HepG2 (cell line): ENCODE results near the gene PHF19. TPM values are rescaled to one million over a fixed set of nuclear protein-coding genes. Genes with fewer than 3 reads are reported as not detected.

Experiments used
- ATAC-seq: fragments of 200-7000 bp; cut with Tn5 transposase; 3 replicates; pipeline ENCODE4 v1.9.1; 2020; ENCODE audit warnings: mild to moderate bottlenecking, moderate library complexity
- BruUV-seq: library from RNA; stranded (reverse); fragments of 400-500 nt; replicated peaks from 2 replicates; lab custom pipeline; 2021; lab: Mats Ljungman, UMichigan
- CTCF ChIA-PET: fragments of 300-600 bp; formaldehyde crosslinking; extraction: SDS; loops from one replicate; lab custom pipeline; 2021; ENCODE audit warnings: low total read pairs, inconsistent platforms, low intra/inter-chr PET ratio; lab: Yijun Ruan, JAX
- POLR2A ChIA-PET: fragments of 350-600 bp; sonication (Branson Sonifier 250); formaldehyde crosslinking; loops from one replicate; lab custom pipeline; 2020; ENCODE audit warnings: antibody characterized with exemption, inconsistent platforms; lab: Yijun Ruan, JAX
- DNase-seq: peaks from one replicate; pipeline ENCODE4 v3.0.0-alpha.2; 2015; ENCODE audit warnings: low spot score
- FAIRE-seq: peaks from 3 replicates; lab custom pipeline; 2011; peaks lifted over from hg19 to GRCh38; lab: Jason Lieb, UNC
- H2AFZ ChIP-seq: one replicate; pipeline ENCODE4 v1.6.1; 2011; ENCODE audit warnings: low read length, inconsistent platforms
- H3K27ac ChIP-seq: fragments of 300-600 bp; 3 replicates; pipeline ENCODE4 v1.8.0; 2011; ENCODE audit warnings: mixed run types, mild to moderate bottlenecking, mixed read lengths, low read length, inconsistent platforms; ENCODE audit not compliant: insufficient read depth; ENCODE audit errors: extremely low read length
- H3K27me3 ChIP-seq, 2 experiments: fragments of 200-600 bp in 1 of 2; 2 replicates in 1 of 2; 3 replicates in 1 of 2; pipeline versions ENCODE4 v1.6.0 to v1.8.0; 2011; ENCODE audit warnings: low read length in 2 of 2, mild to moderate bottlenecking in 2 of 2, moderate library complexity in 2 of 2, inconsistent platforms in 1 of 2; ENCODE audit not compliant: insufficient read depth in 2 of 2, control insufficient read depth in 1 of 2
- H3K36me3 ChIP-seq, 2 experiments: fragments of 200-600 bp in 1 of 2; replicated peaks in 1 of 2; 2 replicates in 1 of 2; 3 replicates in 1 of 2; pipeline versions ENCODE4 v1.5.1 to v1.8.0; 2011; ENCODE audit warnings: low read length in 2 of 2, inconsistent platforms in 1 of 2; ENCODE audit not compliant: insufficient read depth in 2 of 2, control insufficient read depth in 1 of 2
- H3K4me1 ChIP-seq: 2 replicates; pipeline ENCODE4 v1.5.1; 2012; ENCODE audit warnings: low read length, inconsistent platforms; ENCODE audit not compliant: insufficient read depth
- H3K4me2 ChIP-seq: 2 replicates; pipeline ENCODE4 v1.6.0; 2011; ENCODE audit warnings: low read depth, low read length, inconsistent platforms
- H3K4me3 ChIP-seq, 3 experiments: fragments of 200-600 bp in 1 of 3; sonication (generic), shearing (Covaris generic) in 1 of 3; replicated peaks in 1 of 3; 2 replicates each; pipeline ENCODE4 v1.5.1; 2011 to 2016; ENCODE audit warnings: low read length in 3 of 3, inconsistent platforms in 2 of 3, low read depth in 2 of 3, mild to moderate bottlenecking in 2 of 3, control low read depth in 1 of 3, mixed read lengths in 1 of 3; ENCODE audit not compliant: insufficient read depth in 1 of 3
- H3K79me2 ChIP-seq: one replicate; pipeline ENCODE4 v1.6.1; 2011; ENCODE audit warnings: low read length, inconsistent platforms; ENCODE audit not compliant: insufficient read depth
- H3K9ac ChIP-seq: 2 replicates; pipeline ENCODE4 v1.6.0; 2011; ENCODE audit warnings: mild to moderate bottlenecking, low read depth, low read length, inconsistent platforms; ENCODE audit not compliant: insufficient read depth
- H3K9me3 ChIP-seq: 2 replicates; pipeline ENCODE4 v1.5.1; 2012; ENCODE audit warnings: mild to moderate bottlenecking, low read length
- H4K20me1 ChIP-seq: 2 replicates; pipeline ENCODE4 v1.6.0; 2011; ENCODE audit warnings: inconsistent platforms, mild to moderate bottlenecking, low read length, moderate library complexity; ENCODE audit not compliant: insufficient read depth
- AGO2 ChIP-seq: fragments of 200-400 bp; formaldehyde crosslinking; optimal IDR thresholded peaks from 2 replicates; pipeline ENCODE3; 2017; ENCODE audit warnings: mild to moderate bottlenecking, low read depth, low read length, moderate library complexity
- CREM ChIP-seq, 2 experiments: sonication (generic) in 1 of 2; formaldehyde crosslinking in 1 of 2; IDR thresholded peaks; 2 replicates each; pipeline versions ENCODE4 v1.4.0 to v1.6.1; 2016 to 2020; ENCODE audit warnings: antibody characterized with exemption in 1 of 2, mild to moderate bottlenecking in 1 of 2, missing genetic modification reagents in 1 of 2
- RBAK ChIP-seq: sonication (generic); formaldehyde crosslinking; IDR thresholded peaks from 2 replicates; pipeline ENCODE4 v1.5.1; 2020; ENCODE audit warnings: mild to moderate bottlenecking, missing genetic modification reagents
- ZNF468 ChIP-seq: sonication (generic); formaldehyde crosslinking; IDR thresholded peaks from 2 replicates; pipeline ENCODE4 v1.8.0; 2022; ENCODE audit warnings: mild to moderate bottlenecking, moderate library complexity, missing genetic modification reagents
- ZNF570 ChIP-seq: sonication (generic); formaldehyde crosslinking; IDR thresholded peaks from 2 replicates; pipeline ENCODE4 v1.4.0; 2020; ENCODE audit warnings: mild to moderate bottlenecking, missing genetic modification reagents, borderline replicate concordance
- WGBS: methylation state at CpG from one replicate; pipeline ENCODE4 v1.1.6; 2017; ENCODE audit warnings: low lambda C conversion rate; 5-methylcytosine and 5-hydroxymethylcytosine counted together
- in situ Hi-C: cut with HindIII; loops from 2 replicates; pipeline ENCODE4 v1.10.0; 2017; ENCODE audit warnings: low pct_unique_long_range_greater_than_20kb; ENCODE audit not compliant: extremely low pct_ligation_motif_present
- intact Hi-C: fragments of 100-400 bp; cut with micrococcal nuclease; formaldehyde crosslinking; loops from one replicate; pipeline ENCODE4 v1.10.0; 2022; ENCODE audit not compliant: unreplicated experiment
- polyA plus RNA-seq, 8 experiments: library from polyadenylated mRNA; depleted of rRNA in 3 of 8; stranded (reverse) in 7 of 8; unstranded in 1 of 8; fragments of >200 nt; fragmentation: Illumina TruSeq in 4 of 8; extraction: Trizol in 4 of 8; gene quantifications; 2 replicates each; pipeline versions ENCODE4 v1.2.1 to v1.2.3, GENCODE V29; 2011 to 2016; ENCODE audit warnings: low read depth in 4 of 8, missing spikeins in 1 of 8, mixed read lengths in 1 of 8; ENCODE audit not compliant: insufficient read depth in 1 of 8
- total RNA-seq, 5 experiments: library from RNA; depleted of rRNA; stranded (reverse); fragments of >200 nt; fragmentation: Illumina TruSeq; extraction: Trizol; gene quantifications; 2 replicates each; pipeline ENCODE4 v1.2.3, GENCODE V29; 2016; ENCODE audit warnings: low read depth in 1 of 5
- TF ChIP-seq, protein P1 (sequence below): sonication (generic); formaldehyde crosslinking; IDR thresholded peaks from 2 replicates; pipeline ENCODE4 v1.4.0; 2020; ENCODE audit warnings: missing genetic modification reagents, borderline replicate concordance
- TF ChIP-seq, protein P2 (sequence below): sonication (generic); formaldehyde crosslinking; IDR thresholded peaks from 2 replicates; pipeline ENCODE4 v1.8.0; 2022; ENCODE audit warnings: mild to moderate bottlenecking, missing genetic modification reagents; ENCODE audit not compliant: insufficient replicate concordance

The PHF19 gene
- total and polyA plus RNA-seq, 2 of the 13 experiments (the other 11 are each of a cell fraction or from before 2014, with no cell fraction given): 29.7 to 41.3 TPM

DNA sequence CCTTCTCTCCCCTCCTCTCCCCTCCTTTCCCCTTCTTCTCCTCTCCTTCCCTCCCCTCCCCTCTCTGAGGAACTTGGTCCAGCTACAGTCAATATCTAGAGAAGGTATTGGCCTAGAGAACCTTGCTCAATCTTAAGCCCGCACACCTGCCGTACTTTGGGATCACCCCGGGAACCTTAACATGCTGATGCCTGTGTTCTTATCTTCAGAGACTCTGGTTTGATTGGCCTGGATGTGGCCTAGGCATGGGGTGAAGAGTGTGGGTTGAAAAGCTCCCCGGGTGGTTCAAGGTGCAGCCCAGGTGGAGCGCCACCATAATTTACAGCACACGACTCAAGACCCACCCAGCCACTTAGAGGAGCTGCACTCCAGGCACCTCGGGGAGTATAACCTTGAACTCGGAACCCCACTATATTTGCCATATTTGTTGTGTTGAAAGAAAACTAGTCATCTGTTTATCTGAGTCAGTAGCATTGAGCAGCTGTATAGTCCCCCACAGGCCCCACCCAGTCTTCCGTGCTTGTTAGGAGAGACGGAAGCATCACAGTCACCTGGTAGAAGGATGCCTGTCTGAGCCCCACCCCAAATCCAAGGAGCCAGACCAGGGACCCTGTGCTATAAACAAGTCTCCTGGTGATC lies 14.4 kb upstream of the PHF19 start:
- DNase-seq: no peak
- H3K79me2 ChIP-seq: no peaks in the 10 kb centered on the region
- intact Hi-C loops (loop anchor here (5.0 kb wide), 1 partner anchor 36 kb away; the partner anchor contains the start of gene TRAF1), in situ Hi-C loops (no loop called here)
- TF ChIP-seq CREM (IDR thresholded peaks at IDR 0.05) (no peak), CREM (CRISPR knock-in tag; IDR thresholded peaks at IDR 0.05) (no peak), RBAK (CRISPR knock-in tag) (no peak), AGO2 (no peak), ZNF570 (CRISPR knock-in tag) (no peak), ZNF468 (CRISPR knock-in tag) (no peak)
- TF ChIP-seq, protein P1, sequence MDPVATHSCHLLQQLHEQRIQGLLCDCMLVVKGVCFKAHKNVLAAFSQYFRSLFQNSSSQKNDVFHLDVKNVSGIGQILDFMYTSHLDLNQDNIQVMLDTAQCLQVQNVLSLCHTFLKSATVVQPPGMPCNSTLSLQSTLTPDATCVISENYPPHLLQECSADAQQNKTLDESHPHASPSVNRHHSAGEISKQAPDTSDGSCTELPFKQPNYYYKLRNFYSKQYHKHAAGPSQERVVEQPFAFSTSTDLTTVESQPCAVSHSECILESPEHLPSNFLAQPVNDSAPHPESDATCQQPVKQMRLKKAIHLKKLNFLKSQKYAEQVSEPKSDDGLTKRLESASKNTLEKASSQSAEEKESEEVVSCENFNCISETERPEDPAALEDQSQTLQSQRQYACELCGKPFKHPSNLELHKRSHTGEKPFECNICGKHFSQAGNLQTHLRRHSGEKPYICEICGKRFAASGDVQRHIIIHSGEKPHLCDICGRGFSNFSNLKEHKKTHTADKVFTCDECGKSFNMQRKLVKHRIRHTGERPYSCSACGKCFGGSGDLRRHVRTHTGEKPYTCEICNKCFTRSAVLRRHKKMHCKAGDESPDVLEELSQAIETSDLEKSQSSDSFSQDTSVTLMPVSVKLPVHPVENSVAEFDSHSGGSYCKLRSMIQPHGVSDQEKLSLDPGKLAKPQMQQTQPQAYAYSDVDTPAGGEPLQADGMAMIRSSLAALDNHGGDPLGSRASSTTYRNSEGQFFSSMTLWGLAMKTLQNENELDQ (CRISPR knock-in tag): no peak
- TF ChIP-seq, protein P2, sequence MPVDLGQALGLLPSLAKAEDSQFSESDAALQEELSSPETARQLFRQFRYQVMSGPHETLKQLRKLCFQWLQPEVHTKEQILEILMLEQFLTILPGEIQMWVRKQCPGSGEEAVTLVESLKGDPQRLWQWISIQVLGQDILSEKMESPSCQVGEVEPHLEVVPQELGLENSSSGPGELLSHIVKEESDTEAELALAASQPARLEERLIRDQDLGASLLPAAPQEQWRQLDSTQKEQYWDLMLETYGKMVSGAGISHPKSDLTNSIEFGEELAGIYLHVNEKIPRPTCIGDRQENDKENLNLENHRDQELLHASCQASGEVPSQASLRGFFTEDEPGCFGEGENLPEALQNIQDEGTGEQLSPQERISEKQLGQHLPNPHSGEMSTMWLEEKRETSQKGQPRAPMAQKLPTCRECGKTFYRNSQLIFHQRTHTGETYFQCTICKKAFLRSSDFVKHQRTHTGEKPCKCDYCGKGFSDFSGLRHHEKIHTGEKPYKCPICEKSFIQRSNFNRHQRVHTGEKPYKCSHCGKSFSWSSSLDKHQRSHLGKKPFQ (CRISPR knock-in tag): no peak
- FAIRE-seq: no peak
- no peaks in the 10 kb centered on the region for H3K36me3 ChIP-seq
- ChIA-PET POLR2A (interaction anchor here (0.6 to 1.2 kb wide), 2 partner anchors 38 to 1289 kb away, joined by 3 to 5 read pairs; no protein-coding TSS in a partner anchor), CTCF (no interaction called here)
- WGBS: 10% methylated on average over 10 of the region's 10 CpGs
- peaks cover 3 to 14% of the 10 kb centered on the region in 2 experiments; a peak in 2 of 5 replicates for H3K27me3 ChIP-seq
- H3K27ac ChIP-seq: no peak overlapping the region
- no peak overlapping the region for H2AFZ ChIP-seq
- H3K9me3 ChIP-seq: no peaks in the 10 kb centered on the region
- no peaks in the 10 kb centered on the region for H4K20me1 ChIP-seq
- H3K9ac ChIP-seq: no peak overlapping the region
- H3K4me2 ChIP-seq: no peak overlapping the region; the same call in 1 of the 2 replicates
- no peak overlapping the region for H3K4me3 ChIP-seq
- ATAC-seq: peak; percentile 48
- no TSS peak for BruUV-seq
- H3K4me1 ChIP-seq: peaks cover 42% of the 10 kb centered on the region
